ENCODE data around the gene MTARC1.

MTARC1 gene

GRCh38 chr1:220761688-220762427 is 24.9 kb upstream of the MTARC1 start:
- H3K36me3 Mint-ChIP-seq, result no peaks in the 10 kb centered on the region
- H3K9me3 Mint-ChIP-seq, result no peaks in the 10 kb centered on the region
- ATAC-seq (no peak), DNase-seq (ENCODE audit: low spot score in 2 of 2) (no peak)
- no peak overlapping the region for H3K4me3 Mint-ChIP-seq
- no peaks in the 10 kb centered on the region for H3K4me1 Mint-ChIP-seq
- no peak overlapping the region for H3K27ac Mint-ChIP-seq

- Mint-ChIP-seq H3K36me3 (no peaks in the 10 kb centered on the region), H3K9me3 (no peaks in the 10 kb centered on the region), H3K27ac (no peak overlapping the region), H3K4me3 (no peak overlapping the region), H3K4me1 (no peaks in the 10 kb centered on the region)
- DNase-seq (ENCODE audit: low spot score in 2 of 2) (no peak), ATAC-seq (no peak)
These were observed 22.0 kb upstream of the MTARC1 start for GRCh38 chr1:220764757-220765156.

GRCh38 chr1:220767312-220768125 is 19.2 kb upstream of the MTARC1 start:
- ATAC-seq, result no peak

GRCh38 chr1:220768126-220768601 is 18.5 kb upstream of the MTARC1 start:
- no peak for ATAC-seq
- Mint-ChIP-seq H3K4me3 (no peak overlapping the region), H3K4me1 (no peaks in the 10 kb centered on the region), H3K27ac (no peak overlapping the region), H3K9me3 (no peaks in the 10 kb centered on the region), H3K36me3 (no peaks in the 10 kb centered on the region)
- DNase-seq (ENCODE audit: low spot score in 2 of 2), result no peak

More at GRCh38 chr1:220767312-220768125, 19.2 kb upstream of the MTARC1 start:
- H3K27ac Mint-ChIP-seq, result no peak overlapping the region
- no peak overlapping the region for H3K4me3 Mint-ChIP-seq
- DNase-seq (ENCODE audit: low spot score in 2 of 2), result no peak
- no peaks in the 10 kb centered on the region for H3K36me3 Mint-ChIP-seq
- no peaks in the 10 kb centered on the region for H3K9me3 Mint-ChIP-seq
- H3K4me1 Mint-ChIP-seq, result no peaks in the 10 kb centered on the region

GRCh38 chr1:220769205-220769604 is 17.5 kb upstream of the MTARC1 start:
- Mint-ChIP-seq H3K36me3 (no peaks in the 10 kb centered on the region), H3K4me3 (no peak overlapping the region), H3K9me3 (no peaks in the 10 kb centered on the region), H3K4me1 (no peaks in the 10 kb centered on the region), H3K27ac (no peak overlapping the region)
- ATAC-seq, result peak; percentile 22
- no peak for DNase-seq (ENCODE audit: low spot score in 2 of 2)

GRCh38 chr1:220770245-220770913 is 16.3 kb upstream of the MTARC1 start:
- DNase-seq (ENCODE audit: low spot score in 2 of 2) (no peak), ATAC-seq (no peak)
- no peaks in the 10 kb centered on the region for H3K36me3 Mint-ChIP-seq
- H3K27ac Mint-ChIP-seq, result no peak overlapping the region
- no peak overlapping the region for H3K4me3 Mint-ChIP-seq
- H3K4me1 Mint-ChIP-seq, result no peaks in the 10 kb centered on the region
- no peaks in the 10 kb centered on the region for H3K9me3 Mint-ChIP-seq

- no peak overlapping the region for H3K27ac Mint-ChIP-seq
- DNase-seq (ENCODE audit: low spot score in 2 of 2), result no peak
- H3K4me3 Mint-ChIP-seq, result no peak overlapping the region
- no peaks in the 10 kb centered on the region for H3K9me3 Mint-ChIP-seq
- H3K4me1 Mint-ChIP-seq, result no peaks in the 10 kb centered on the region
- no peaks in the 10 kb centered on the region for H3K36me3 Mint-ChIP-seq
- peak; percentile 32 for ATAC-seq
These were observed 13.9 kb upstream of the MTARC1 start for GRCh38 chr1:220772846-220773245.

- DNase-seq (ENCODE audit: low spot score in 2 of 2), result peak; percentile 10 to 60
- no peaks in the 10 kb centered on the region for H3K36me3 Mint-ChIP-seq
- no peak overlapping the region for H3K4me3 Mint-ChIP-seq
- H3K4me1 Mint-ChIP-seq, result no peaks in the 10 kb centered on the region
- no peak for ATAC-seq
- H3K9me3 Mint-ChIP-seq, result no peaks in the 10 kb centered on the region
- H3K27ac Mint-ChIP-seq, result no peak overlapping the region
These were observed 11.4 kb upstream of the MTARC1 start for GRCh38 chr1:220775240-220775853.

GRCh38 chr1:220776254-220776653 is 10.5 kb upstream of the MTARC1 start:
- Mint-ChIP-seq H3K27ac (no peak overlapping the region), H3K36me3 (no peaks in the 10 kb centered on the region), H3K4me1 (no peaks in the 10 kb centered on the region), H3K4me3 (no peak overlapping the region), H3K9me3 (no peaks in the 10 kb centered on the region)
- ATAC-seq, result no peak
- DNase-seq (ENCODE audit: low spot score in 2 of 2), result no peak

GRCh38 chr1:220776720-220777326 is 9.9 kb upstream of the MTARC1 start:
- Mint-ChIP-seq H3K9me3 (no peaks in the 10 kb centered on the region), H3K4me3 (no peak overlapping the region), H3K36me3 (no peaks in the 10 kb centered on the region), H3K27ac (no peak overlapping the region), H3K4me1 (no peaks in the 10 kb centered on the region)
- peak; percentile 38 to 78 for DNase-seq (ENCODE audit: low spot score in 2 of 2)
- peak; percentile 71 for ATAC-seq

- no peak overlapping the region for H3K4me3 Mint-ChIP-seq
These were observed 3.3 kb upstream of the MTARC1 start for GRCh38 chr1:220783453-220783852.

GRCh38 chr1:220784751-220785150 is 2.0 kb upstream of the MTARC1 start:
- H3K27ac Mint-ChIP-seq, result no peak overlapping the region
- H3K4me3 Mint-ChIP-seq, result no peak overlapping the region
- no peaks in the 10 kb centered on the region for H3K36me3 Mint-ChIP-seq
- ATAC-seq, result no peak
- no peaks in the 10 kb centered on the region for H3K4me1 Mint-ChIP-seq
- no peak for DNase-seq (ENCODE audit: low spot score in 2 of 2)
- H3K9me3 Mint-ChIP-seq, result no peaks in the 10 kb centered on the region

More at GRCh38 chr1:220783453-220783852, 3.3 kb upstream of the MTARC1 start:
- H3K4me1 Mint-ChIP-seq, result no peaks in the 10 kb centered on the region
- H3K36me3 Mint-ChIP-seq, result no peaks in the 10 kb centered on the region
- no peaks in the 10 kb centered on the region for H3K9me3 Mint-ChIP-seq
- ATAC-seq, result no peak
- H3K27ac Mint-ChIP-seq, result no peak overlapping the region
- no peak for DNase-seq (ENCODE audit: low spot score in 2 of 2)

- DNase-seq (ENCODE audit: low spot score in 2 of 2) (no peak), ATAC-seq (no peak)
- H3K9me3 Mint-ChIP-seq, result no peaks in the 10 kb centered on the region
- no peak overlapping the region for H3K4me3 Mint-ChIP-seq
- H3K4me1 Mint-ChIP-seq, result no peaks in the 10 kb centered on the region
- no peaks in the 10 kb centered on the region for H3K36me3 Mint-ChIP-seq
- no peak overlapping the region for H3K27ac Mint-ChIP-seq
These were observed 1.3 kb upstream of the MTARC1 start for GRCh38 chr1:220785166-220786056.

GRCh38 chr1:220786057-220786336 is 716 bp upstream of the MTARC1 start:
- Mint-ChIP-seq H3K36me3 (no peaks in the 10 kb centered on the region), H3K4me1 (no peaks in the 10 kb centered on the region), H3K27ac (no peak overlapping the region), H3K4me3 (no peak overlapping the region), H3K9me3 (no peaks in the 10 kb centered on the region)
- DNase-seq (ENCODE audit: low spot score in 2 of 2) (no peak), ATAC-seq (no peak)
